Measurements from ENCODE around the gene LUC7L.
"Not testable (repeated sequence)": the region's sequence is repeated elsewhere in the genome, so short reads cannot be mapped to it uniquely, and the experiment has no call there.

The LUC7L gene

DNA sequence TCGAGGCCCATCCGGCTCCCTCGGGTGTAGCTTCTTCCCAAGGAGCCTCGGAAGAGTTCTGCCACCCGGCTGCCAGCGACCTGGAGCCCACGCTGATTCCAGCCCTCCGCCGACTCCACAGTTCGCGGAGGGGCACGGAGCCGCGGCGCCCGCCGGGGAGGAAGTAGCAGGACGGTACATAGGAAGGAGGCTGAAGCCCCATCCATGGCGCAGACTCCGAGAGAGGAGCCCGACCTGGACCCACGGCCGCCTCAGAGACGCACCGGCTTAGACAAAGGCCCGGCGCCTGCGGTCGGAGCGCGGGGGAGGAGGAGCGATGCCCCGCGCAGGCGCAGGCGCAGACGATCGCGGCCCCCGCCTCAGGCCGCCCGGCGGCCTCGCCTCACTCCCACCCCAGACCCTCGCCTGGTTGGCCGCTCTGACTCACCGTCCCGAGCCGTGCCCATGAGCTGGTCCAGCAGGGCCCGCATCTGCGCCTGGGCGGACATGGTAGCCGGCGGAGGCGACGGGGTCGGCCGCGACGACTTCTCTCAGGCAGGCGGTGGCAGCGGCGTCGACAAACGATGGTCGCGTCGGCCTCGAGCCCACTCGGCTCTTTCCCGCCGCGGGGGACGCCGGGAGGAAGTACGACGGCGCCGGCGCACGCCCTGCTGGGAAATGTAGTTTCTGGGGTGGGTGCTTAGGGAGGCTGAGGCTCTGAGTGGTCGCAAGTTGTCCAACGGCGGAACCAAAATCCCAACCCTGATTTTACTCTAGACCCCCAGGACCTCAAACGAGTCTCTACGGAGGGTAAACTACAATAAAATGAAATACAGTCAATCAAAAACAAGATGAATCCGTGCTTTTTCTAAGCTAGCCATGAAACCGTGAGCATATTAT, at the start of gene LUC7L:
Gene LUC7L (minus strand): TSS at position 598 of the 879 bp plus-strand sequence. CDS start 110 bp downstream, at position 488.
- DNase-seq (ENCODE audit: low read depth) = peak; percentile 72

DNA sequence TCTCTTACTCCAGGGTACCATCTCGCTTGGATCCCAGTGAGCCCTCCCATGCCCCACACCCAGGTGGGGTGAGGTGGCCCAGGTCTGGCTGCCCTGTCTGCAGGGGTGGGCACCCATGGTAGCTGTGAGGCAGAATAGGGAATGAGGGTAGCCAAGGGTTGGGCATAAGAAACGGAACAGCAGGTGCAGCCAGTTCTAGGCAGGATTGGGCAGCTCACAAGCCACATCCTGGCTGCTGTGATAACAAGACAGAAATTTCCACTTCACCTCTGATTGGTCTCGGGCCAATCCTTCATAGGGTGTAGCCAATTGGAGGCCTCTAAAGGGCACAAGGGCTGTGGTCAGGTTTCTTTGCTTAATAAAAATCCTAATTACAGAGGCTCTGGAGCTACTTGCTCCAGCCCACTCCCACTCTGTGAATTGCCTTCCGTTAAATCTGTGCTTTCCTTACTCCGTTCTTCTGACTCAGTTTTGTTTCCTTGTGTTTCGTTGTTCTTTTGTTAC, 49.7 kb upstream of the LUC7L start:
- DNase-seq (ENCODE audit: low read depth) = no peak

DNA sequence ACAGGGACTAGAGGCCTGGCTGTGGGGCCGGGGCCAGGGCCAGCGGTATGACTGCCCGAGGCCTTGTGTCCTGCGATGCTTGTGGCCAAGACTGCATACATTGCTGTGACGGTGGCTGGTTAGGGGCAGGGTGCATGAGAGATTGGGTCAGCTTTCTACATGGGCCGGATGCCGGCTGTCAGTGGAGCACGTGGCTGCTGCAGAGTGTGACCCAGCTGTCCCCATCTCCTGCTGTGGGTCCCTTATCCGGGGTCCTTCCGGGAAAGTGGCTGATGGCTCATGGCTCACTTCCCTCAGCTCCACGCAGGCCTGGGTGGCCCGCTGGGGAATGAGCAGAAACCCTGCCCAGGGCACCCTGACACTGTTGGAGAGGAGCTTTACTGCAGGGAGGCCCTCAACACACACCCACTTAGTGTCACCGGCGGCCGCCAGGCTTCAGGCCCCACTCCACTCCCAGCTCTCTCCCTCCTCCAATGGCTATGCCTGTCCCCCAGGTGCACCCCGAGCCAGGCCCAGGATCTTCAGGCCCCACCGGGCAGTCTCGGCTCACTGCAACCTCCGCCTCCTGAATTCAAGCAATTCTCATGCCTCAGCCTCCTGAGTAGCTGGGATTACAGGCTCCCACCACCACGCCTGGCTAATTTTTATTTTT, 47.3 kb upstream of the LUC7L start:
- DNase-seq (ENCODE audit: low read depth) = no peak

DNA sequence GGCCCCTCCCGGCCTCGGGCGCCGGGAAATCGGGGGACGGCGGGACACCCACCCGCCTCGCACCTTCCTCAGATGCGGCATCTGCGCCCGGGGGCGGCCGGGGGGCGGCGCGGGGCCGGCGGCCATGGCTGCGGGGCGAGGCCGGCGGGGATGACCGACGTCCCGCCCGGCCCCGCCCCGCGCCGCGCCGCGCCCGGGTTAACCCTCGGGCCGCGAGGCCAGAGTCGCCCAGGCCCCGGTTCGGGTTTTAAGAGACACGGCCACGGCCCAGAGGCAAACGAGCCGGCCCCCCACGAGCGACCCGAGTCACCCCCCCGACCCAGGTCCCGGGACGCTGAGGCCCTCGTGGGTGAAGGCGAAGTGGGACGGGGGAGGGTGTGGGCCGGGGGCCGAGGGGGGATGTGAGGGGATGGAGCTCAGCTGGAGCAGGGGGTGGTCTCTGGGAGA, 46.6 kb upstream of the LUC7L start, which contains the start of gene RGS11:
Gene RGS11 (minus strand): TSS at position 159 of the 447 bp plus-strand sequence. CDS start 33 bp downstream, at position 126.
- no peak for DNase-seq (ENCODE audit: low read depth)

DNA sequence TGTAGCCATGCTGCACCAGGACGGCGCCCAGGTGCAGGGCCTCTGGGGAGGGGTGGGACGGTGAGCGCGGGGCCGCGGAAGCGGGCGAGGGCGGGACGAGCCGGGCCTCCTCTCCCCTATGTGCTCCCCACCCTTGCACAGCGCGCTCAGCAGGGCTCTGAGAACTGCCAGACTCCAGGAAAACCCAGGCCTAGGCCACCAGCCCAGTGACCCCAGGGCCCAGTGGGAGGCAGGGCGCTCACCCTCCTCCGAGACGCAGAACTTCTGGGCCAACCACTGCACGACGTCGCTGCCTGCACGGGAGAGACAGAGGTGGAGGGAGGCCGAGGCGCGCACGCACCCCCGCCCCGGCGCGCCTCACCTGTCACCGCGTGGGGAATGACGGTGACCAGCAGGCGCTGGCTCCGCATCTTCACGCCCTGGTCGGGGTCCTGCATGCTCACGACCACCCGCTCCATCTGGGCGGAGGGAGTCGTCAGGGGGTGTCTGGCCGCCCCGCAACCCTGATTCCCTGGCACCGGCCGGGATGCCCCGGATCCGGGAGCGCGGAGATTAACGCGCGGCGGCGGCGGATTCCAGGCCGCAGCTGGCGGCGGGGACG, 45.9 kb upstream of the LUC7L start:
- DNase-seq (ENCODE audit: low read depth) = no peak

DNA sequence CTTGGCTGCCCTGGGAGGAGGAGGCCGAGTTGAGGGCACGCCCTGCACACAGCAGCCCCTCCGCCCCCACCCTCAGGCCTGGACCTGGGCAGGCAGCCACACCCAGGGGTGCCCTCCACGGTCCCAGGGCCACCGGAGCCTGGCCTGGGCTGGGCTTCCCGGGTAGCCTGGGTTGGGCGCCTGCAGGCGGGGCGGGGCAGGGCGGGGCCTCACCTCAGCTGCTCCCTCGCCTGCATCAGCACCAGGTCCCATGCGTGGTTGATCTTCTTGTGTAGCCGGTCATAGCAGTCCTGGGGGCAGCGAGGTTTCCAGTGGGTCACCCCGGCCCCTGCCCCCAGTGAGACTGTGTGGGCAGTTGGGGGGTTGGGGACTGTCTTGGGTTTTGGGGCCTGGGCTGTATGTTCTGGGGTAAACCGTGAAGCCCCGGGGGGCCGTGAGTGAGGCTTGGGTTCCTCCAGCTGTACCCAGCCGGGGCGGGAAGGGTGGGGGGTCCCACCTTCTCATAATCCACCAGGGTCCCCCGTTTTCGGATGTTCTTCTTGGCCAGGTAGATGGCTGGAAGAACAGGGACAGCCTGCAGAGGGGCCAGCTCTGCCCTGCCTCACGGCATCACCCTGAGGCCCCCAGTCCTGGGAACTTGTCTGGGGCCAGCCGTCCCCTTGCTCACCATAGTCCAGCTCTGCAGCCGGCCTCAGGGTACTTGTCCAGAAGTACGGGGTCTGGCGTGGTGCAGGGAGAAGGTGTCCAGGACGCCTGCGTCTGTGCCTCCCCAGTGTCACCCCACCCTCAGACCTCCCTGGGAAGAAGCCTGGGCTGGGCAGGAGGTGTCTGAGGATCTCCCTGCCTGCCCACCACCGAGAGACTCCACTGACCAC, 44.5 kb upstream of the LUC7L start:
- DNase-seq (ENCODE audit: low read depth) = no peak

DNA sequence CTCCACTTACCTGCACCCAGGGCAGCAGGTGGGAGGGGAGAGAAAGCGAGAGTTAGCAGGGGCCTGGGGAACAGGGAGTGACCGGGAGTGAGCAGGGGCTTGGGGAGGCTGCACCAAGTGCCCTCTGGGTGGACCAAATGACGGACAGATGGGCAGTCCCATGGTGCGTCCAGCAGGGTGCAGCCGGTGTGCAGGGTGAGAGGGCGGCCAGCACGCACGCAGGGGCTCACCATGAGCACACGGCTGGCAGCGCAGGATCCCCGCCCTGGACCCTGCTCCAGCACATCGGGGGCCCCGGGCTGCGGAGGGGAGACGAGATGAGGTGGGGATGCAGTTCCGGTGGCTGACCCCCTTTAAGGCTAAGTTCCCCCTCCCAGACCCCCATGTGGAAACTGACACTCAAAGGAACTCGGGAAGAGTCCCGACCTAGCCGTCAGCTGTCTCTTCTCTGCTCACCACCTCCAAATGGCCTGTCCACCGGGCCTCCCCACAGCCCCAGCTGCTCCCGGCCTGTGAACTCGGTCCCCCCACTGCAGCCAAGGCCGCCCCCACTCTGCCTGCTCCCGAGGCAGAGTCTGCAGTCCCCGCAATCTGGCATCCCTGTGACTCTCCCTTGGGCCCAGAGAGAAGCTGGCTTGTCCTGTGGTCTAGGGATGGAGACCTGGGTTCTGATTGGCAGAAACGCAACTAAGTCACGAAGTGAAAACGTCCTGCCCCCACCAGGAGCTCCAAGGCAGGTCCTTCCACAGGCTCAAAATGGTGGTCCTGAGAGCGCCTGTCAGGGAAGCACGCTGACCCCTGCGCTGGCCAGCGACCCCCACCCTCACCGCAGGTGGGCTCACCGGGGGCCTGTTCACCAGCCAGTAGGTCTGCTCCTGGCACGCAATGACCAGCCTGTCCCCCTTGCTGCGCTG, 43.6 kb upstream of the LUC7L start:
- DNase-seq (ENCODE audit: low read depth) = no peak

DNA sequence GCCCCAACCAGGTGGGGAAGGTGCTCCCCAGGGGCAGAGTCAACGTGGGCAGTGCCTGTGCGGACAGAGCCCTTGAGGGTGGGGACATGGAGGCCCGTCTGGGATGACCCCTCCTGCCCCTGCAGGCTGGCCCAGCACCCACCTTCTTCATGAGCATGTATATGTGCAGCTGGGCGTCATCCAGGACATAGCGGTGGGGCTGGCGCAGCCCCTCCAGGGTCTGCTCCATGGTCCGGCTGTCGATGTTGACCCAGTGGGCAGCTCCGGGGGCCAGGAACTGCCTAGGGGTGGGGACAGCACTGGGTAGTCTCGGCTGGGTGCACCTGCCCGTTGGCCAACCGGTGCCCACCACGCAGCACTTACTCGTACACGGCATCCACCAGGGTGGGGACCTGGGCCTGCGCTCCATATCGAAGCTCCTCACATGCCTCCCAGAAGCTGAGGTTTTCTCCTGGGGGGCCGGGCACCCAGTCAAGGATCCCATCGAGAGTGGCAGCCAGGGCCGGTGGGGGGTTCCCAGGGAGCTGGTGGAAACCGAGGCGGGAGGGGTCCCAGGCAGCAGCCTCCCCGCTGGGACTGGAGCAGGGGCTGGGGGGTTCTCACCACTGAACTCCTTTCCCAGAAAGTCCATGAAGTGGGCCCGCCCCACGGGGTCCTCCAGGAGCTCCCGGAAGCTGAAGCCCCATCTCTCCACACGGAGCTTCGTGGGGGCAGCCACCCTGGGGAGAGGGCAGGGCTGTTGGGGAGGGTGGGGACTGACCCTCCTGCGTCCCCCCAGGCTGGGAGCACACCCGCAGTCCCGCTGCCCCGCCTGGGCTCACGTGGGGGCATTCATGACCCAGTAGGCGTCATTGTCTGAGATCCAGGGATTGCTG, 41.4 kb upstream of the LUC7L start:
- DNase-seq (ENCODE audit: low read depth) = no peak

GRCh38 chr16:269061-269796, 40.0 kb upstream of the LUC7L start:
- DNase-seq (ENCODE audit: low read depth) = no peak

GRCh38 chr16:268141-269053, 39.1 kb upstream of the LUC7L start:
- no peak for DNase-seq (ENCODE audit: low read depth)

DNA sequence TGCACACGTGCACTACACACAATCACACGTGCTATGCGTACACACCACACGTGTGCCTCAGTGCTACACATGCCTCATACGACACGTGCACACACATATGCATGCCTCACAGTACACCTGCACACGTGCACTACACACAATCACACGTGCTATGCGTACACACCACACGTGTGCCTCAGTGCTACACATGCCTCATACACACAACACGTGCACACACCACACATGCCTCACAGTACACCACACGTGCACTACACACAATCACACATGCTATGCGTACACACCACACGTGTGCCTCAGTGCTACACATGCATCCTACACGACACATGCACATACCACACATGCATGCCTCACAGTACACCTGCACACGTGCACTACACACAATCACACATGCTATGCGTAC, 38.3 kb upstream of the LUC7L start:
- DNase-seq (ENCODE audit: low read depth) = not testable (repeated sequence)

- DNase-seq (ENCODE audit: low read depth) = no peak
Observed at GRCh38 chr16:266258-267164, 37.3 kb upstream of the LUC7L start.

- no peak for DNase-seq (ENCODE audit: low read depth)
Observed at GRCh38 chr16:265711-266110, 36.5 kb upstream of the LUC7L start.

- DNase-seq (ENCODE audit: low read depth) = no peak
Observed at GRCh38 chr16:265002-265529, 35.8 kb upstream of the LUC7L start.

GRCh38 chr16:264440-264951, 35.2 kb upstream of the LUC7L start:
- DNase-seq (ENCODE audit: low read depth) = no peak

- DNase-seq (ENCODE audit: low read depth) = no peak
Observed at GRCh38 chr16:263944-264343, 34.7 kb upstream of the LUC7L start.
